IPS DF 4.7 (cell line): Measurements from ENCODE around the gene CILP2.

Experiments used
- DNase-seq: peaks from one replicate; pipeline ENCODE4 v3.0.0-alpha.2; 2013; ENCODE audit warnings: low spot score; ENCODE audit errors: extremely low read depth

CILP2 gene

GRCh38 chr19:19538061-19538784 is at the start of gene CILP2:
CILP2 (plus strand) TSS chr19:19538265; CDS start chr19:19538350, 85 bp downstream.
- DNase-seq: no peak

- peak; percentile 96 for DNase-seq
Measured at GRCh38 chr19:19488875-19489690, 49.0 kb upstream of the CILP2 start.

- DNase-seq: no peak
Measured at GRCh38 chr19:19489804-19490204, 48.3 kb upstream of the CILP2 start.

- DNase-seq: peak; percentile 68
Measured at GRCh38 chr19:19490214-19490968, 47.7 kb upstream of the CILP2 start.

GRCh38 chr19:19491321-19492025 is 46.6 kb upstream of the CILP2 start:
- DNase-seq: no peak

- DNase-seq: no peak
Measured at GRCh38 chr19:19492026-19492610, 45.9 kb upstream of the CILP2 start.

- no peak for DNase-seq
Measured at GRCh38 chr19:19493841-19494546, 44.1 kb upstream of the CILP2 start.

GRCh38 chr19:19495614-19496603 is 42.2 kb upstream of the CILP2 start:
- no peak for DNase-seq

- DNase-seq: no peak
Measured at GRCh38 chr19:19498255-19498991, 39.6 kb upstream of the CILP2 start.

GRCh38 chr19:19499272-19499995 is 38.6 kb upstream of the CILP2 start:
- no peak for DNase-seq

- DNase-seq: no peak
Measured at GRCh38 chr19:19500975-19501644, 37.0 kb upstream of the CILP2 start.

GRCh38 chr19:19501798-19502197 is 36.3 kb upstream of the CILP2 start:
- DNase-seq: no peak

GRCh38 chr19:19502281-19502680 is 35.8 kb upstream of the CILP2 start:
- DNase-seq: no peak

- no peak for DNase-seq
Measured at GRCh38 chr19:19502808-19503602, 35.1 kb upstream of the CILP2 start.

- DNase-seq: no peak
Measured at GRCh38 chr19:19504754-19505668, 33.1 kb upstream of the CILP2 start.
